SK-N-SH (cell line): ENCODE data around the gene MALRD1.

Experiments used
- CHD2 ChIP-seq: fragments of 150-350 bp; IDR thresholded peaks from 2 replicates; pipeline ENCODE4 v1.6.1; 2018; ENCODE audit warnings: low read length; ENCODE audit not compliant: partially characterized antibody
- NRF1 ChIP-seq: IDR thresholded peaks from 2 replicates; pipeline ENCODE4 v1.6.1; 2012; ENCODE audit warnings: low read depth, mild to moderate bottlenecking, low read length
- POLR2AphosphoS5 ChIP-seq: IDR thresholded peaks from 2 replicates; pipeline ENCODE4 v1.6.1; 2012; ENCODE audit warnings: low read depth, low read length
- TAF1 ChIP-seq: IDR thresholded peaks from 2 replicates; pipeline ENCODE4 v1.6.1; 2012; ENCODE audit warnings: low read depth, mild to moderate bottlenecking, low read length, moderate library complexity, borderline replicate concordance
- TF ChIP-seq, protein P1 (sequence below): fragments of 200-600 bp; sonication (generic); IDR thresholded peaks from 2 replicates; pipeline ENCODE4 v1.6.1; 2017; ENCODE audit warnings: antibody characterized with exemption, mild to moderate bottlenecking, moderate library complexity
- TF ChIP-seq, protein P2 (sequence below): IDR thresholded peaks from 2 replicates; pipeline ENCODE4; 2012

DNA sequence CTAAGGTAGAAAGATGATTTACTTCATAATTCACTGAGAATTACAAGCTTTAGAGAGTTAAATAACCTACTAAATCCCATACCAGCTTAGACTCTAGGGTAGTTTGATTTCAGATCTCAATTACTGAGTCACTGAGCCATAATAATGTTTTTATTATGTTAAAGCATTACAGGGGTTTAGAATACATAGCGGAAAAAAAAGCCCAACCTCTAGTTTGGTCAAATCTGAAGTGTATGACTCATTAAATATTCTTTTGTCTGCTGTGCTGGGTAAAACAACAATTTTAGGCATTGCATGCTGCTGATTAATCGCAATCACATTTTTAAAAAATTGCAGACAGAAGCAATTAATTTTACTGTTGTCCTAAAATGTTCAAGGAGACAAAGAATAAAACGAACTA, 48.5 kb downstream of the MALRD1 start:
- TF ChIP-seq, protein P1, sequence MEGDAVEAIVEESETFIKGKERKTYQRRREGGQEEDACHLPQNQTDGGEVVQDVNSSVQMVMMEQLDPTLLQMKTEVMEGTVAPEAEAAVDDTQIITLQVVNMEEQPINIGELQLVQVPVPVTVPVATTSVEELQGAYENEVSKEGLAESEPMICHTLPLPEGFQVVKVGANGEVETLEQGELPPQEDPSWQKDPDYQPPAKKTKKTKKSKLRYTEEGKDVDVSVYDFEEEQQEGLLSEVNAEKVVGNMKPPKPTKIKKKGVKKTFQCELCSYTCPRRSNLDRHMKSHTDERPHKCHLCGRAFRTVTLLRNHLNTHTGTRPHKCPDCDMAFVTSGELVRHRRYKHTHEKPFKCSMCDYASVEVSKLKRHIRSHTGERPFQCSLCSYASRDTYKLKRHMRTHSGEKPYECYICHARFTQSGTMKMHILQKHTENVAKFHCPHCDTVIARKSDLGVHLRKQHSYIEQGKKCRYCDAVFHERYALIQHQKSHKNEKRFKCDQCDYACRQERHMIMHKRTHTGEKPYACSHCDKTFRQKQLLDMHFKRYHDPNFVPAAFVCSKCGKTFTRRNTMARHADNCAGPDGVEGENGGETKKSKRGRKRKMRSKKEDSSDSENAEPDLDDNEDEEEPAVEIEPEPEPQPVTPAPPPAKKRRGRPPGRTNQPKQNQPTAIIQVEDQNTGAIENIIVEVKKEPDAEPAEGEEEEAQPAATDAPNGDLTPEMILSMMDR, result no peak
- TF ChIP-seq, protein P2, sequence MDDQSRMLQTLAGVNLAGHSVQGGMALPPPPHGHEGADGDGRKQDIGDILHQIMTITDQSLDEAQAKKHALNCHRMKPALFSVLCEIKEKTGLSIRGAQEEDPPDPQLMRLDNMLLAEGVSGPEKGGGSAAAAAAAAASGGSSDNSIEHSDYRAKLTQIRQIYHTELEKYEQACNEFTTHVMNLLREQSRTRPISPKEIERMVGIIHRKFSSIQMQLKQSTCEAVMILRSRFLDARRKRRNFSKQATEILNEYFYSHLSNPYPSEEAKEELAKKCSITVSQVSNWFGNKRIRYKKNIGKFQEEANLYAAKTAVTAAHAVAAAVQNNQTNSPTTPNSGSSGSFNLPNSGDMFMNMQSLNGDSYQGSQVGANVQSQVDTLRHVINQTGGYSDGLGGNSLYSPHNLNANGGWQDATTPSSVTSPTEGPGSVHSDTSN, result no peak
- TF ChIP-seq NRF1, result no peak
- no peak for TF ChIP-seq CHD2
- TF ChIP-seq POLR2AphosphoS5, result no peak
- TF ChIP-seq TAF1, result no peak
